Limb (tissue), 2 donors: Measurements from ENCODE around the gene BATF3.
"Not testable (repeated sequence)": the region's sequence is repeated elsewhere in the genome, so short reads cannot be mapped to it uniquely, and the experiment has no call there.

Experiments
- DNase-seq, 2 donors: peaks; one replicate each; pipeline ENCODE4 v3.0.0-alpha.2; 2016; ENCODE audit errors: extremely low spot score in 2 of 2

Gene BATF3

GRCh38 chr1:212658250-212658649 lies 41.4 kb downstream of the BATF3 start:
- DNase-seq: not testable (repeated sequence)

- no peak for DNase-seq
Observed at GRCh38 chr1:212656730-212657129, 42.9 kb downstream of the BATF3 start.

GRCh38 chr1:212655668-212656440 lies 43.8 kb downstream of the BATF3 start:
- DNase-seq: no peak

GRCh38 chr1:212652609-212653008 lies 47.0 kb downstream of the BATF3 start:
- DNase-seq: no peak

GRCh38 chr1:212651977-212652376 lies 47.7 kb downstream of the BATF3 start:
- DNase-seq: no peak

GRCh38 chr1:212651521-212651920 lies 48.1 kb downstream of the BATF3 start:
- DNase-seq: no peak

- no peak for DNase-seq
Observed at GRCh38 chr1:212650228-212650627, 49.4 kb downstream of the BATF3 start.

GRCh38 chr1:212649020-212649419 lies 50.6 kb downstream of the BATF3 start:
- no peak for DNase-seq

- no peak for DNase-seq
Observed at GRCh38 chr1:212648431-212648830, 51.2 kb downstream of the BATF3 start.

- DNase-seq: no peak
Observed at GRCh38 chr1:212647004-212647403, 52.6 kb downstream of the BATF3 start.

- no peak for DNase-seq
Observed at GRCh38 chr1:212646588-212646987, 53.1 kb downstream of the BATF3 start.

GRCh38 chr1:212645546-212646543 lies 53.8 kb downstream of the BATF3 start:
- no peak for DNase-seq

- DNase-seq: no peak
Observed at GRCh38 chr1:212644866-212645545, 54.6 kb downstream of the BATF3 start.

GRCh38 chr1:212643877-212644276 lies 55.8 kb downstream of the BATF3 start:
- no peak for DNase-seq

GRCh38 chr1:212641956-212642355 lies 57.7 kb downstream of the BATF3 start:
- DNase-seq: no peak

GRCh38 chr1:212640223-212640878 lies 59.3 kb downstream of the BATF3 start:
- no peak for DNase-seq

GRCh38 chr1:212639524-212639923 lies 60.1 kb downstream of the BATF3 start:
- not testable (repeated sequence) for DNase-seq

GRCh38 chr1:212638492-212639151 lies 61.0 kb downstream of the BATF3 start:
- DNase-seq: no peak

- DNase-seq: no peak
Observed at GRCh38 chr1:212637902-212638301, 61.7 kb downstream of the BATF3 start.
